Cerebellar cortex (tissue), 1 donor: Measurements from ENCODE around the gene GPR176.

Experiments used
- DNase-seq: peaks from one replicate; pipeline ENCODE4 v3.0.0-alpha.2; 2015; ENCODE audit warnings: low spot score

Gene GPR176

DNA sequence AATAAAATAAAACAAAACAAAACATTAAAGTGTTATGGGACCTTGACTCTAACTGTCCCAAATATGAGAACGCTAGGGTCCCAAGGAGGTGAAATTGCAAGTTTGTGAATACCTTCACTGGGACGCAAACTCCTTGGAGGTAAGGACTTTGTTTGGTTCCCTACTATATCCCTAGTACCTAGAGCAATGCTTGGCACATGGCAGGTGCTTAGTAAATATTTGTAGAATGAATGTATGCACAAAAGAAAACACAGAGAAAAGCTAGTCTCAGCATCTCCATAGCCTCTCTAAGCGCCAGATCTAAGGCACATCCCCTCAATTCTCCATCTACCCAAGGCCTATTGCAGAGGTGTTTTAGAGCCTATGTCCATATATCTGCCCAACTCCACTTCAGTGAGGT, 30.5 kb downstream of the GPR176 start:
- no peak for DNase-seq

DNA sequence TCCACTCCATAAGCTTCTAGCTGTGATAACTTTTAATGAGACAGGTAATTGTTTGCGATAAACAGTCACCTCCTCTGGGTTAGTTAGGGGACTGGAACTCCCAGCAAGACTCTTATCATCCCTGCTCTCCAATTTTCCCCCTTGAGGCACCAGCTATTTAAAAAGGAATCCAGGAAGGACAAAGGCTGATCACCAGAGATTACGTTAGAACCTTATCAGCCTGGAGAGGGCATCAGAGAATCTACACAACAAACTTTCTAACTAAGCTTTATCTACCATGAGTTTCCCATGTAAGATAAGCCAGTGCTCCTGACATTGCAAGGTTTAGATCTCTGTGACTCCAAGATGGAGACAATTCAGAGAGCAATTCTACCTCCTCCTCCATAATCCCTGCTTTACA, 31.3 kb downstream of the GPR176 start:
- DNase-seq, result no peak

- no peak for DNase-seq
These were observed 31.8 kb downstream of the GPR176 start for GRCh38 chr15:39888243-39888642.

DNA sequence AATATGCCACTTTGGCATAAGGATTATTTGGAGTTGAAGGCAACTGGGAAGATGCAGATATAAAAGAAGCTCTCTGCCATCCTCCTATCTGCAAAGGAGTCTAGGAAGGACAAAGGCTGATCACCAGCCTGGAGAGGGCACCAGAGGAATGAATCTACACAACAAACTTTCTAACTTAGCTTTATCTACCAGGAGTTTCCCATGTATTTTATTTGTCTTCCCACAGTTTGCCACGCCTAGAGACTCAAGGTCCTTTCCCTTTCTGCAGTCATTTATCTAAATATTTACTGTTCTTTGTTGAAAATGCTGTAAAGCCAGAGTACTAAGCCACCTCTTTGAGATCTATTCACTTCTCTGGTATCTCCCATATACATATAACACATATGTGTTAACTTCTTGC, 32.2 kb downstream of the GPR176 start:
- peak; percentile 46 for DNase-seq

- no peak for DNase-seq
These were observed 32.9 kb downstream of the GPR176 start for GRCh38 chr15:39887211-39887610.

- DNase-seq, result no peak
These were observed 33.6 kb downstream of the GPR176 start for GRCh38 chr15:39886418-39886817.

DNA sequence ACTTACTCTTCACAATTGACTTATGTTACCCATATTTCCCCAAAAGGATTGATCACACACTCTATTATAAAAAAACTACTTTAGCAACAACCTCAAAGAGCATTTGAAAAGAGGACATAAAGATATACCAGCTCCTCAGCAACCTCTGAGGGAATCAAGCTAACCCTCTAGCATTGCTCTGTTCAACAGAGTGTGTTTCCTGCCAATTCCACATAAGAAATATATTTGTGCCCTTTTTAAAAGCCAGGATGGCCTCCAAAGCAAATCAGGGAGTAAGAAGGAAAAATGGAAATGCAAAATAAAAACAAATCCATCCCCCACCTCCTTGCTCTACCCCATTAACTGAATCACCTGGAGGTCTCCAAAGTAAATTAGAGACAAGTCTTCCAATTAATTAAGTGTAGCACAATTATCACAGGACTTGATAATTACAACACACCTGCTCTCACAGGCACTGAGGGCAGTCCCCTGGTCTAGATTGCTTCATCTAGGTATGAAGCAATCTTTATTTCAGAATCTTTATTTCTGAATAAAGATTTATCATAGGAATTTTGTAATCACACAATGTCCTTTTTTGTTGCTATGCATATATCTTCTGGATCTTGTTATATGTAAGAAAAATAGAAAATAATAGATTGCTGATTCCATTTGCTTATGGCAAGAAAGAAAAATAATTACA, 34.8 kb downstream of the GPR176 start:
- DNase-seq, result no peak

GRCh38 chr15:39884351-39884750, 35.7 kb downstream of the GPR176 start:
- no peak for DNase-seq

GRCh38 chr15:39882602-39883001, 37.5 kb downstream of the GPR176 start:
- DNase-seq, result no peak

DNA sequence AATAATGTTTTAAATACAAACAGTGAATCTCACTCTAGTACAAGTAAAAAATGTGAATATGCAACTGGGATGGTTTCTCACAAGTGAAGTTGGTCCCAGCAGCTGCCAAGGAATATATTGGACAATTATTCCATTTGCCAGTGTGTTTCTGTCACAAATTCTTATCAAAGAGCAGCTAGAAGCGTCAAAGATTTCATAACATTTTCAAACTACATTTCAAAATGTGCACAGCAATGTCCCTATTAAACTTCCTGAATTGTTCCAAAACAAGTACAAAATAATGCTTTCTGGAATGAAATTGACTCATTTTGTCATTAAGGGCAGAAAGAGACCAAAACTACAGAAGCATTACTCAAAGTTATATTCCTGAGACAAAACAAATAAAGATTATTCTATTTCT, 38.3 kb downstream of the GPR176 start:
- no peak for DNase-seq

DNA sequence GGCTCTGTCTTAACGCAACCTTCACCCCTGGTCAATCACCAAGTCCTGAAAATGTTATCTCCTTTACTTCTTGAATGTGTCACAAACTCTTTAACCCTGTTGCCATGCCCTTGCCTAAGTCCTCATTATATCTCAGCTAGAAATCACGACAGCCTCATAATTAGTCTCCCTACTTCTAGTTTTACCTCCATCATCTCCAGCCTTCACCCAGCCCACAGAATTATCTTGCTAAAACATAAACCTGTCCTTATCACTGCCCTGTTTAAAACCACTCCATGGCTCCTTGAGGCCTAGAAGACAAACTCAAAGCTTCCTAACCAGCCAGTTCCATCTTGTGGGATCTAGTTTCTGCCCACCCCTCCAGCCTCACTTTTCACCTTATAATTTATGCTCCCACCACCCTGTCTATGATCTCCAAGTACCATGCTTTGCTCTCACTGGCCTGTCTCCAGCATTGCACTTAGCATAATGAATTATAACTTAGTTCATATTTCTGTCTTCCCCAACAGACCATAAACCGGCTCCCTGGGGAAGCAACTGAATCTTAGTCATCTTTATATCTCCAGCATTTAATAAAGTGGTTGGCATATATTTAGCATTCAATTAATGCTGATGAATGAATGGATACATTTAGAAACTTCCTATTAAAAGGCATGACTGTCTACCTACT, 39.2 kb downstream of the GPR176 start:
- DNase-seq, result no peak

DNA sequence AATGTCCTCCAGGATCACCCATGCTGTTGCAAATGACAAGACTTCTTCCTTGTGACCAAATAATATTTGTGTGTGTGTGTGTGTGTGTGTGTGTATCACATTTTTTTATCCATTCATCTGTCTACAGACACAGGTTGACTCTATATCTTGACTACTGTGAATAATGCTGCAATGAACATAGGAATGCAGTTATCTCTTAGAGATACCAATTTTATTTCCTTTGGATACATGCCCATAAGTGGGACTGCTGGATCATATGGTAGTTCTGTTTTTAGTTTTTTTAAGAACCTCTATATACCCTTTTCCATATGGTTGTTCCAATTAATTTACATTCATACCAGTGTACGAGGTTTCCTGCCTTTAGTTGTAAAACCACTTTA, 41.7 kb downstream of the GPR176 start:
- DNase-seq, result no peak

- DNase-seq, result peak; percentile 29
These were observed 45.0 kb downstream of the GPR176 start for GRCh38 chr15:39874890-39875549.

- no peak for DNase-seq
These were observed 46.1 kb downstream of the GPR176 start for GRCh38 chr15:39873978-39874377.

GRCh38 chr15:39870537-39870936, 49.5 kb downstream of the GPR176 start:
- DNase-seq, result no peak

DNA sequence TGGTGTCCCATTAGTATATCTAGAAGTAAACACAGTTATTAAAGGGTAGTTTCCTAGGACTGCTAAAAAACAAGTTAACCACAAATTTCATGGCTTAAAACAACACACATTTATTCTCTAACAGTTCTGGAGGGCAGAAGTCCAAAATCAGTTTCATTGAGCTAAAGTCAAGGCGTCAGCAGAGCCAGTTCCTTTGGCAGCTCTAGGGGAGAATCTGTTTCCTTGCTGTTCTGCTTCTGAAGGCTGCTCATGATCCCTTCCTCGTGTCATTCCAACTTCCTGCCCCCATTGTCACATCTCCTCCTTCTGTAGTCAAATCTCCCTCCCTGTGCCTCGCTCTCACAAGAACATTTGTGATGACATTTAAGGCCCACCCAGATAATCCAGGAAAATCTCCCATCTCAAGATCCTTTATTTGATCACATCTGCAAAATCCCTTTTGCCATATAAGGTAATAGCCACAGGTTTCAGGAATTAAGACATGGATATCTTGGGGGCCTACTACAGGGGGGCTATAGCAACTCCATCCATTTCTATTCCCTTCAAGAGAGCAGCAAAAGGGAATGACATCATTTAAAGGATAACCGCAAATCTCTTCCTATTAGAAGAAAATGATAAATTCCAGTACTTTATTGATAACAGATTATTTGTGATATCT, 50.1 kb downstream of the GPR176 start:
- peak; percentile 43 for DNase-seq

GRCh38 chr15:39869254-39869653, 50.8 kb downstream of the GPR176 start:
- DNase-seq, result no peak

DNA sequence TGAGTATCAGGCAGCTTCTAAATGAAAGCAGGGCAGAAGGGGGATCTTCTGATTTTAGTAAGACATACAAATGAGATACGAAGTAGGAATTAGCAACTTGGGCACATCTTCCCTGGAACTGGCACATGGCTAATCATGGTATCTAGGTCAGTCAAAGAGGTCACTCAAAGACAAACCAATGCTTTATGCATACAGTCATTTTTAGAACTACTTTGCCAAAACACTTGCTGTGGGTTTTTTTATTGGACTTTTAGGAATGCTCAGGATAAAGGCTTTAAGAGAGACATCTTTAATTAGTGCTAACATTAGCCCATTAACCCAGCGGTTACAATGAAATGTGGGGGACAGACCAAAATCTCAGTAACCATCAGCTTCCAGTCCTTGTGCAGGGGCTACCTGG, 51.7 kb downstream of the GPR176 start:
- DNase-seq, result no peak

- DNase-seq, result no peak
These were observed 56.0 kb downstream of the GPR176 start for GRCh38 chr15:39864116-39864515.

DNA sequence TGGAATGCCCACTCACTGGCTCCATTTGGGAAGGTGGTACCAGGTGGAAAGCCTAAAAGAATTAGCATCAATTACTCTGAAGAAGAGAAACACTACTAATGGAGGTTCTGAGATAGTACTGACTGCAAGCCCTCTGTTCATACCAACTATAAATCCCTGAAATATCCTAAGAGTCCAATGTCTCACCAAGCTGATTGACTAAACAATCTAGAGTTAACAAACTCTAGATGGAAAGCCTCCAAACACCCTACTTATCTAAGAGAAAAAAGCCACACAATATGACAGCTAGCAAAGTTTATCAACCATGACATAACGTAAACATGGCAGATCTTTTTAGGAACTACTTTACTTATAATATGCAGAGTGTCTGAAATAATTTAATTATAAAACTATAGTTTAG, 59.2 kb downstream of the GPR176 start:
- no peak for DNase-seq

GRCh38 chr15:39860200-39860599, 59.9 kb downstream of the GPR176 start:
- DNase-seq, result no peak

DNA sequence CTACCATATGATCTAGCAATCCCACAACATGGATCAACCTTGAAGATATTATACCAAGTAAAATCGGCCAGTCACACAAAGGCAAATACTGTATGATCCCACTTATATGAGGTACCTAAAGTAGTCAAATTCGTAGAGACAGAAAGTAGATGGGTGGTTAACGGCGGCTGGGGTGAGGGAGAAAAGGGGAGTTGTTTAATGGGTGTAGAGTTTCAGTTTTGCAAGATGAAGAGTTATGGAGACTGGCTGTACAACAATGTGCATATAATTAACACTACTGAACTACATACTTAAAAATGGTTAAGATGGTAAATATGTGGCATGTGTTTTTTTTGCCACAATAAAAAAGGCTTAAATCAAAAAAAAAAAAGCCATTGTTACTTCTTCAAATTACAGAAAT, 60.4 kb downstream of the GPR176 start:
- no peak for DNase-seq

DNA sequence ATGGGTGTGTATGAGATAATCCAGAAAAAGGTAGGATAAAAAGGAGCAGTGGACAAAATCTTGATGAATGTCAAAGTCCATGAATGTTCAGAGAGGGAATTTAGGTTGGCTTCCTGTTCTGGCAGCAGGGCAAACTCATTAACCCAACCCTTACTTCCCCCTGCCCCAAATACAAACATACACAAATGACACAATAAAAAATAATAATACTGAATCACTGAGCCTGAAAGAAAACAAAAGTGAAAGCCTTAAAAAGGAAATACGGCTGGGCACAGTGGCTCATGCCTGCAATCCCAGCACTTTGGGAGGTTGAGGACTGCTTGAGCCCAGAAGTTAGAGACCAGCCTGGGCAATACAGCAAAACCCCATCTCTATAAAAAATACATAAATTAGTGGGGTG, 62.9 kb downstream of the GPR176 start:
- no peak for DNase-seq
